Astrocyte (in vitro differentiated cells and primary cell): Measurements from ENCODE around the gene SYCP1.

Experiments used
- CTCF ChIP-seq: IDR thresholded peaks from 2 replicates; pipeline ENCODE4 v1.5.1; 2011; ENCODE audit warnings: low read depth, mild to moderate bottlenecking, inconsistent platforms, low read length, moderate library complexity; ENCODE audit not compliant: insufficient read depth
- EZH2 ChIP-seq: IDR thresholded peaks from 2 replicates; pipeline ENCODE4 v1.6.1; 2012; ENCODE audit warnings: mild to moderate bottlenecking, low read length, inconsistent platforms; ENCODE audit not compliant: insufficient read depth

DNA sequence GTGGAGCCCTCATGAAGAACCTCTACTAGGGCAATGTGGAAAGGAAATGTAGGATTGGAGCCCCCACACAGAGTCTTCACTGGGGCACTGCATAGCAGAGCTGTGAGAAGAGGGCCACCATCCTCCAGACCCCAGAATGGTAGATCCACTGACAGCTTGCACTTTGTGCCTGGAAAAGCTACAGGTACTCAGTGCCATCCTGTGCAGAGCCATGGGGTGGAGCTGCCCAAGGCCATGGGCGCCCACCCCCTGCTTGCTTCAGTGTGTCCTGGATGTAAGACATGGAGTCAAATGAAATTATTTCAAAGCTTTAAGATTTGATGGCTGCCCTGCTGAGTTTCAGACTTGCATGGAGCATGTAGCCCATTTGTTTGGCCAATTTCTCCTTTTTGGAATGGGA lies 157.8 kb downstream of the SYCP1 start:
- TF ChIP-seq CTCF, result no peak
- TF ChIP-seq EZH2, result no peak
